IPS-NIHi7 (cell line): Measurements from ENCODE around the gene SMAD2.
"Not testable (repeated sequence)": the region's sequence is repeated elsewhere in the genome, so short reads cannot be mapped to it uniquely, and the experiment has no call there.

Experiments used
- DNase-seq: peaks from one replicate; pipeline ENCODE4 v3.0.0; 2012; ENCODE audit warnings: mixed read lengths; ENCODE audit errors: extremely low spot score

SMAD2 gene

DNA sequence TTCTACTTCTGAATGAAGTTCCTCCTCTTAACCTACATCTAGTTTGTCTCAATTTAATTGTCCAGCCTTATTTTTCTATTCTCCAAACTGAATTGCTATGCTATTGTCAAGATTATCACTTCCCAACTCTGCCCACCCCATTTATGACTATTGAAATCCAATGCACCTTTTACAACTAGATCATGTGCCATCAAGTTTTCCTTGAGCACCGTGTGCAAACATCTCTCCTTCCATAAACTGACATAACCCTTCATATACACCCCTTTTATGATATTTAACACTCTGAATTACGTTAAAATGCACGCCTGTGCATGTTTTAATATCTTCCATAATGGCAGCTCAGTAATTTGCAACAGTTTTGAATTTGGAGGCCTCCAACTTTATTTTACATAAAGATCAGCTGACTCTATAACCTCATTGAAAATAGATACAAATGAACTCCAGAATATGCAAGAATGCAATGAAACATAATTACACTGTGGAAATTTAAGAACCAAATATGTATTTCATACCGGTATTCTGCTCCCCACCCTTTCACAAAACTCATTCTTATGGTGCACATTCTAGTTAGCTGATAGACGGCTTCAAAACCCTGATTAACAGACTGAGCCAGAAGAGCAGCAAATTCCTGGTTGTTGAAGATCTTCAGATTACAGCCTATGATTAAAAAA lies 85.5 kb downstream of the SMAD2 start:
- DNase-seq: no peak

DNA sequence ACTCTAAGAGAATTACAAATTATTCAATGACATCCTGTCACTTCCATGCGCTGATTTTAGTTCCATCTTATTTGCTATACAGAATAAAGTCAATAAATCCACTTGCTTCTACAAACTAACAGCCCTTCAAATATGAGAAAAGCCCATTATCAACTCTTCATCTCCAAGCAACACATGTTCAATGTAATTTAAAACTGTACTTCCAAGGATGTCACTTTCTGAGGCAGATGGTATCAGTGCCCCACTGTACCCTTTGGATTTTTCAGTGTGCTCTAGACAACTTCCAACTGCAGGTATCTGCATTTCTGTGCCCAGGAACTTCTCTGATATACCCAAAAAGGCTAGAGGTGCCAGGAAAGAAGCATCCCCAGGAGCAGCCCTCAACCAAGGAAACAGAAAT lies 87.6 kb downstream of the SMAD2 start:
- DNase-seq: no peak

DNA sequence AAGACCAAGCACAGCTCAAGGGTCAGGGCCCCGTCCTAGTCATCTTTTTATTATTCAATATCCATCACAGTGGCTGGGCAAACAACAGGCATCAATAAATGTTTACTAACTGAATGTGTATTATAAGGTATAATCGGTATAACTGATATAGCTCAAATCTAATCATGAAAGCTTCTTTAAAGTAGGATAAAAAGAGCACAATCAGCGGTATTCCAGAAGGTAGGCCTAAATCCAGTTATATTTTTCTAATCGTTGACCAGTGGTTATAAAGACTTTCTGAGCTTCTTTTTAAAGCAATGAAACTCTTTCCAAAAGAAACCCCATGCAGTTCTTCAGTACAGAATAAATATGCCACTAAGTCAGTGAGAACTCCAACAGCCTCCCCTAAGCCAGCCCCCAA lies 92.1 kb downstream of the SMAD2 start:
- no peak for DNase-seq

DNA sequence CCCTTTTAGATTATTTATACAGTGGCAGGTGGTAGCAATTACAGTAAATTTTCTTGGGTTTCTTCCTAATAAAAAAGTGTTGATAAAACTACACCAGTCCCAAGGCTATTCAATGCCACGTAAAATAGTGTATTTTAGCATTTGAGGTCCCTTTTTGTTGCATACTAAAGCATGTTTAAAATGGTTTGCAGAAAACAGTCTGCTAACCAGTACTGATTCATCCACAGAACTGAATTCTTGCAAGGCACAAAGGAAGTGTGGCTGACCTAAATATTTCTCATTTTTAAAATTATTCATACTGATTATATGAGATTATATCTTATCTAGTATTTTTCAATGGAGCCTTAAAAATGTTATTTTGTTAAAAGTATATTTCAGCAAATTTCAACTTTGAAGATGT lies 98.1 kb downstream of the SMAD2 start:
- DNase-seq: no peak

DNA sequence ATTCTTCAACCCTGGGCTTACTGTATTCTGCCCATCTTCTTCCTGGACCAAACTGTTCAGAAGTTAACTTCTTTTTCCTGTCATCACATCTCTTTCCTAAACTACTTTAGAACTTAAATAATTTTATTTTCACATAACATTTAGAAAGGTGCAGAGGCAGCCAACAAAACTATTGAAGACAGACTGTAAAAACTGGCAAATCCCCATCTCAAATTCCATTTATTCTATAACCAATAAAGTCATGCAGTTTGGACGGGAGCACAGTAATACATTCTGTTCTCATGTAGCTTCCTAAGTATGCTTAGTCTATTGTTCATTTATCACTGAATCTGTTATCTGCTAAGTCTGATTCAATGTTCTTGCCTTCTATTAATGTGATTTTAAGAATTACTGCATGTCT lies 99.1 kb downstream of the SMAD2 start:
- DNase-seq: no peak

DNA sequence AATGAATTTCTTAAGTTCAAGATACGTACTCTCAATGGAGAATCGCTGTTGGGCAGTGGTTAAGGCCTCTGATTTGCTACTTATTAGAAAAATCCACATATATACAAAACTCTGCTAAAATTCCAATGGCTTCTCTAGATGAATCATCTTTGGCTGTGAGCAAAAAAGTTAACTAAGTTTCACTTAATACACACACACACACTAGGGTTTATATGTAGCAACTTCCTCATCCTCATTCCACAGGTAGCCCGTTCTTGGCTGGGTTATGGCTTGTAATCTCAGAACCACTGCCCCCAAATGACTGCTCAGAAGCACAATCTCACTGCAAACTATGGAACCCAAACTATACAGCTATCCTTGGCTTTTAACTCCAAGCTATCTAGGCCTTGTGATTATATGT lies 99.7 kb downstream of the SMAD2 start:
- no peak for DNase-seq

DNA sequence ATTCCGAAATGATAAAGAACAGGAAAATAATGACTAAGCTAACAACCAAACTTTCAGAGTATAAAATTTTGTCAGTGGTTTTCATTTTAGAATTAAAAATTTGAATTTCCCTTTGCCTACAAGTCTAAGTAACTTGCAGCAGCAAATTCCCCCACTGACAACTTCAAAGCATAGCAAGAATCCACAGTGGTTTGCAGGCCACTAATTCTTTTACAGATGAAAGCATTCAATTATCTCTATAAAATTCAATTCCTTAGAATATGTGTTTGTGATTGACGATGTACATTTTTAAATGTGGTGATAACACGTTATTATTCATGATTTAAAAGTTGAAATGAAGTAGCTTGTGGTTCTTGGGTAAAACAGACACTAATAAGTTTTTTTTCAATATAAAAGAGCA lies 100.6 kb downstream of the SMAD2 start:
- DNase-seq: no peak

DNA sequence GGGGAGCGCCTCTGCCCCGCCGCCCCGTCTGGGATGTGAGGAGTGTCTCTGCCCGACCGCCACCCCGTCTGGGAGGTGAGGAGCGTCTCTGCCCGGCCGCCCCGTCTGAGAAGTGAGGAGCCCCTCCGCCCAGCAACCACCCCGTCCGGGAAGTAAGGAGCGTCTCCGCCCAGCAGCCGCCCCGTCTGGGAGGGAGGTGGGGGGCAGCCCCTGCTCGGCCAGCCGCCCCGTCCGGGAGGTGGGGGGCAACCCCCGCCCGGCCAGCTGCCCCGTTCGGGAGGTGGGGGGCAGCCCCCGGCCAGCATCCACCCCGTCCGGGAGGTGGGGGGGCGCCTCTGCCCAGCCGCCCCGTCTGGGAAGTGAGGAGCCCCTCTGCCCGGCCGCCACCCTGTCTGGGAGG lies 102.4 kb downstream of the SMAD2 start:
- not testable (repeated sequence) for DNase-seq

DNA sequence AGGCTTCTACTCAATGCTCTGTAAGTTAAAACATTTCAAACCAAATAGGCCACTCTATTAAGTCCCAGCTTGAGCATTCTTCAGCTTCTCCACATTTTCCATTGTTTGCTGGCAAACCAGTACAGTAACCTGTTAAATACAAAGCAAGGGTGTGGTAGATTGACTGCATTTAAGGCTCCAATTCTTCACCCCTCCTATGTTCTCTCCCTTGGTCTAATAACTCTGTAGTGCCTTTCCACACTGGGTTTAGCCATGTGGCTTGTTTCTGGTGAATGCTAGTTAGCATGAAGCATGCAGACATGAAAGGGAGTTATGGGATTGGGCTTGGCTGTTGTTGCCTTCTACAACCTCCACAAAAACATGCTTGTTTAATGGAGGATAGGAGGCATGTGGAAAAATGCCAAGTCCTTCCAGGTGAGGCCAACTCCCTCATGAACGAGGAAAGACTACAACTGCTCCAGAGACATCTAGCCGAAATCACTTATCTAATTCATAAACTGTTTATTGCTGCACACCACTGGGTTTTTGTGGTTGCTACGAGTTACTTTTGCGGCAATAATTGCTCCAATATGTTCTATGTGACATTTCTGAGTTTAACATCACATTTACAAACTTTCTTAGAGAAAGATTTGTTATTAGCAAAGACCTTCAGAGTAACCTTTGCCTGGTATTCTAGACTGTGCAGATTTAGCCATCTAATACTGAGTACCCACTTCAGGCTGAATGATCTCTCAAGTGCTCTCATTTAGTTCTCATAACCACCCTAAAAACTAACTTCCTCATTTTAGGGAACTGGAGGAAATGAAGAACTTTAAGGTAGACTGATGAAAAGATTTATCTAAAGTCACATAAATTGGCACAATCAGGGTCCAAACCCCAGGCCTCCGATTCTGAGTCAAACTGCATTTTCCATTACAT lies 104.0 kb downstream of the SMAD2 start:
- DNase-seq: no peak

DNA sequence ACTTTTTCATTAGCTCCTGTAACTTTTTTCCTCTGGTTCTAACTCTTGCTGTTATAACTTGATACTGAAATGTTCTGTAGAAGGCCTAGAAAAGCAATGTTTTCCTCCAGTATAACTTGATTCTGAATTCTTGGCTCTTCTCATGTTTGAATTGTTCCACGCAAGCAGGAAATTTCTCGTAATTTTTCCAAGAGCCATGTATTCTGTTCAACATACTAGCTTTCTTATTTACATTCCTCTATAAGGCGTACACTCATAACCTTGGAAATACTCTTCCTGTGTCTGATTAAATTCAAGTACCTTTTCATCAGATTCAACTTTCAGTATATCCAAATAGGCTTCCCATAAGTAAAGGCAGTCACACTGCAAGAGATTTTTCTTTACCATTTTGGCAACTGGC lies 109.1 kb downstream of the SMAD2 start:
- no peak for DNase-seq

DNA sequence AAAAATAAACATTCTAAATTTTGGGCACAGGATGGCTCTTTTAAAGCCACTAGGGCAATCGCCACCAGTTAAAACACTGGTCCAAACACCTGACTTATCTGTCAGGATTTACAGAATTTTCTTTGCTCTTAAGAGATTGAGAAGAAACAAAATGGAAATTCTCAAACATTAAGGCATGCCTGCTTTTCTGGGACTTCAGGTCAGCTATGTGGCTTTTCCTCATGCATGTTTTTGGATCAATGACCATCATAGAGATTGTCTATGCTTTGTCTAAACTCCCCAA lies 112.7 kb downstream of the SMAD2 start:
- DNase-seq: no peak

DNA sequence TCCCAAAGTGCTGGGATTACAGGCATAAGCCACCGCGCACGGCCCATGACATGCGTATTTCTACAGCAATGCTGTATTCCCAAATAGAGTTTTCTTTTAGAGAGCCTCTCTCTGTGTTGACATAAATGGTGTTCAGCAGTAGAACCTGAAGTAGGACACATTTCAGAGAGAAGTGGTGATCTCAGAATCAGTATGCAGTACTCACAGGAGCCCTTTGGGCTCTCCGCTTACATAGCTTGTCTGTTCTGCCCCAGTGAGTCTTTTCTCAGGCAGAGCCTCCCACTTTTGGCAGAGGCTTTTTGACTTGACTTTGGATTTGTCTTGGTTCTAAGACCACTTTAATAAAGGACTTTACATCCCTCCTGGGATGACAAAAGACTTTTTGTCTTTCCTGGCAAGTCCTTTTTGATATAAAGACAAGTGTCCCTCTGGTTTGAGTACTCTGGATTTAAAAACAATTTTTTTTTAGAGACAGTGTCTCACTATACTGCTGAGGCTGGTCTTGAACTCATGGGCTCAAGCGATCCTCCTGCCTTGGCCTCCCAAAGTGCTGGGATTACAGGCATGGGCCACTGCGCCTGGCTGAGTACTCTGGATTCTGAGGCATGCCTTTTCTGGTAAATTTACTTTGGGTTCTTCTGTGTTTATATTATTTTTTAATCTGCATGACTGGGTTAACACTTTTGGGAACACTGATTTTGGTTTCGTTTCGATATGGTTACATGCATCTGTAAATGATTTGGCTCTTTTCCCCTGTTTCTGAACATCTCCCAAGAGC lies 113.3 kb downstream of the SMAD2 start:
- no peak for DNase-seq

DNA sequence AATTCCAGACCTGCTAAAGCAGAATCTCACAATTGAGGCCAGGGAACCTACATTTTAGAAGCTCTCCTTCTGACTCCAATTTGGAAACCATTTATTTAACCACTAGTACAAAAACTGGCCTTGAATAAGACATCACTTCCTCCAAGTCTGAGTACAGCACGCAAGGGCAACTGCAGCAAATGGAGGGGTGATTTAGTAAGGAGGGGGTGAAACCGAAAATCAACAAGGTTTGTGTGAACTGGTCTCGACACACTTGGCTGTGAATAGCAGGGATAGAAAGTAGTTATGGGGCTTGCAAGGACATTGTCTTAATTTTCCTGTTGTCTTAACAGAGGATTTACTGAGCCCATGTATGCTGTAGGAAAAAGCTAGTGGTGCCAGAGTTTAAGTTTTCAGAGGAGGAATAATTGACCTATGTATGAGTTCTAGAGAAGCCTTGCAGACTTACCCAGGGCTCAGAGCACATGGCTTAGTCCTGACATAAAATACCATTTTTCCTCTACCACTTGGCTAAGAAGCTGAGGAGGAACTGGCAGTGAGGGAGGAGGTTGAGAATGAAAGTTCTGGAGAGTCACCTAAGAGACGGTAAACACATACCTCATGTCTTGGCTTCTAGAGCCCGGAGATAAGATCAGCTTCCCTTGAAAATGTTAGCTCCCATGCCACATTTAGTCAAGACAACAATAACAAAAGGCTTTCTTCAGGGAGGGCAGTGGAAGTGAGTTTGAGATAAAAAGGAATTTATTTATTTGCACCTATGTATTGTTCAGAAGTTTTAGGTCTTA lies 114.8 kb downstream of the SMAD2 start:
- DNase-seq: no peak

DNA sequence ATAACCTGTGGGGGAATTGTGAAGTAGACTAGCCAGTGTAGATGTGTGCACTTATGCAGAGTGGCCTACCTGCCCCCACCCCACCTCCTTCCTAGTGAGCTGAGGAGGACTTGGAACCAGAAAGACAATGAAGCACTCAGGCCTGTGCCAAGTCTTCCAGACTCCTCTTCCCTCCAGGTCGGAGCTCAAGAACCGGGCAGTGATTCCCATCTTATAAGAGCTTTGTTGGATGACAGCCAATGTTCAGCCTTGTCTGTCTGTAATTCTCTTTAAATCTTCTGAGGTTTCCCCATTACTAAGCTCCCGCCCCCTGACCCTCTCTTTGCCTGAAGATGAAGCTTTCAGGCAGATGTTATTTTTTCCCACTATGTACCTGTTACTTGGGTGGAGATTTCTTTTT lies 121.0 kb downstream of the SMAD2 start:
- no peak for DNase-seq

DNA sequence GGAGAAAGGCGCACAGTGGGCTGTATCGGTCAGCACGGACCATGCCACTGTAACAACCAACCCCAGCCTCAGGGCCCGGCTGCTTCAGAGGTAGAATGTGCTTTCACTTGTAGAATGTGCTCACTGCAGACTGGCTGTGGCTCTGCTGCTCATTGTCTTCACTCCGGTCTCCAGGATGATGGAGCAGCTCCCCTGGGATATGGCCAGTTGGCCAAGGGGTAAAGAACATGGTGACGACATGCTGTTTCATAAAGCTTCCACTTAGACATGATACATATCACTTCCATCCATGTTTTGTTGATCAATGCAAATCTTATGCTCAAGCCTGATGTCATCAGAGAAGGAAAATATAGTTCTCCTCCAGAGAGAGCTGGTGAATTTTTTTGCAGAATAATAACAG lies 127.7 kb downstream of the SMAD2 start:
- DNase-seq: no peak

DNA sequence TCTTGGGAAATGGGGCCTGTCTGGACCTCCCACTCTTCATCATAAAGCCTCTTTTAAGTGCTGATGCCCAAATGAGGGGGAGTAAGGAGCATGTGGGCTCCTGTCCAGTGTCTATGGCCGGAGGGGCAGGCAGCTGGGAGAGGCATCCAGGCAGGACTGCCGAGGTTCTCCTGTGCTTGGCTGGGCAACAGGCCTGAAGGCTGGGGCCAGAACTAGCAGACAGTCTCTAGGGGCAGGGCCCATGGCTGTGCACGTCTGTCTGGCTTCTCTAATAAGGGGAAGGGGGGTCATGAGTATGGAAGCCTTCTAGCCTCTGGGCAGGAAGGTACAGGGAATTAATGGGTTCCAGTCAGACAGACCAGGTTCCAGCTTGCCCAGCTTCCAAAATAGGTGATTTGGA lies 128.6 kb downstream of the SMAD2 start:
- DNase-seq: no peak

DNA sequence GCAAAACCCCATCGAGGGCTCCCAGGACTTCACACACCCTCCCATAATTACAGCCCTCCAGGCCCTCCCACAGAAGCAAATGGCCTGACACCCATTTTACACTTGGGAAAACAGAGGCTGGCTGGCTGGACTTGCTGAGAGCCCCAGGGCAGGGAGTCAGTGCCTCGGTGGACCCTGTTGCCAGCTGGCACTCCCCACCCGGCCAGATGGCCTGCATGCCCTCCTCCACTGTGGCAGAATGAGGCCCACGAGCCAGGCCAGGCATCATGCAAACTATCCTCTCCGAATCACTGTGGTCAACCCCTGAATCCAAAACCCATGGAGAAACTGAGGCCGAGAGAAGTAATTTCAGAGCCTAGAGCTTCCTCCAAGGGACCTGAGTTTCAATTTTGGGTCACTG lies 129.7 kb downstream of the SMAD2 start:
- DNase-seq: no peak

DNA sequence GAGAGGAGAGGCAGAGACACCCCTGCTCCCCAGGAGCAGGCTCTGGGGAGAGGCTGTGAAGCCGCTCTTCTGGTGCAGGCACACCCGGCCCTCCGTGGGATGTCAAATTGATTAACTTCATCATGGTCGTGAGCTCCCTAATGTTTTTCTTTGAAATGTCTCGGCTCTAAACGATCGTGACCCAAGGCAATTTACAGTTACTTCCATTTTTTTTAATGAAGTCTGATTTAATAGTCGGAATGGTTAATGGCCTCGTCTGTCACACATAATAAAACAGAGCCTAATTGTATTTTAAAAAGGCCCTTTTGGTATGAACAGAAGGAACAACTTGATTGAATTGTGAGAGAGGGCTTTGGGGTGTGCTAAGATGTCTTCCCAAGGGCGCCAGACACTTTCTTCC lies 130.2 kb downstream of the SMAD2 start:
- DNase-seq: no peak

DNA sequence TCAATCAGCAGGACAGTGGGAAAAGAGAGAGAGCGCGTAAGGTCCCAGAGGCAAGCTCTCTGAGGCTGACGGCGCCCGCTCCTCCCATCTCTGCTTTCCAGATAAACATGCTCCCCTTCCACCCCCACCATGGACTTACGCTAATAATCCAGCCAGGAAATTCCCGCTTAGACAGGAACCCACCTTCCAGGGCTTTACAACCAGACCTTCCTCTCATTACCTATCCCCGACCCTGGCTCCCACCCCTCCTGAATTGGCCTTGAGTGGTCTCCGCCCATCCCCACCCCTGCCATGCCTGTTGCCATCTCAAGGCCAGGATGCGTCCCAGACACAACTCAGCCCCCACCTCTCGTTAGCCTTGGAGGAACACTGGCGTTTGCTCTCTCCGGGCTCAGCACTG lies 131.1 kb downstream of the SMAD2 start:
- no peak for DNase-seq

DNA sequence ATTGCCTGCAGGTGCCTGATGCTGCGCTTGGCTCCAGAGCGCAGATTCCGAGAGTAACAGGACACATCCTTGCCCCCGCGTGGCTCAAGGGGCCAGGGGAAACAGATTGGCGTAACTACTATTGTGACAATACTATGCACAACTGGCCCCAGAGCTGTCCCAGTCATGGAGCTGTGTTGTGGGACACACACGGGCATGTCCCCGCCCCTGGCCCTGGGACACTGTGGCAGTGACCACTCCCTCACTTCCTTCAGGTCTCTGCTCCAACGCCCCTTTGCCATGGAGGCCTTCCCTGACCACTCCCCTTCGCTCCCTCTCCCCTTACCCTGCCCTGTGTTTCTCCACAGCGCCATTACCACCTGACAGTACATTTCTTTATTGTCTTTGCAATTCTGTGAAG lies 132.1 kb downstream of the SMAD2 start:
- DNase-seq: no peak

DNA sequence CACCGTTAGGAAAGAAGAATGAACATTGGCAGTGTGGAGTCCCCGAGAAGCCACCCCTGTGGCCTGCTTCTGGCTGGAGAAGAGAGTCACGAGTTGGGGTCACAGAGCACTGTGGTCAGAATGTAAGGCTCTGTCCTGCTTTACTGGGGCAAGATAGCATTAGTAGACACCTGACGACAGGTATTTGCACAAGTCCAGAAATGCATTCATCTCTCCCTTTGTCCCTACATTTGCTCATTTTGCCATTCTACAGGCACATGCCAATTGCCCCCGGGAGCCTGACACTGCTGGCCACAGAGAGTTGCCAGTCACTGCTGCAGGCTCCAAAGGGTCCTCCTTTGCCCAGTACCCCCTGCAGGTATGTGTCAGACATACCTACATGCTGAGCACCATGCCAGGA lies 133.3 kb downstream of the SMAD2 start:
- DNase-seq: no peak

DNA sequence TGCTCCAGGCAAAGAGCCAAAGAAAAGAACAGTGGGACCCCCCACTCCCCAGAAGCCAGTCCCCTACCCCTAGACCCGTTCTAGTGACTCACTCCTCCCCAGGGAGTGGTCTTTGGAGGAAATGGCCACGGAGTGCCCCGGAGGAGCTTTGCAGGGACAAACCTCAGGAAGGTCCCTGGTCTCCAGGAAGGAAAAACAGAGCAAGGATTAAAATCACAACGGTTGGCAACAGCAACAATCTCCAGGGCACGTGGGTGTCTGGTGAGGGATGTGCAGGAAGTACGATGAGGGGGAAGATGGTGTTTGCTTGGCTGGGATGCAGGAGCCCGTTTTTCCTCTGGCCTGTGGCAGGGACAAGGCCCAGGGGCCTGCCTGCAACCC lies 135.0 kb downstream of the SMAD2 start:
- DNase-seq: no peak
